GM12878 (cell line): ENCODE data around the gene MARCHF10.

Source experiments
- ATF7 ChIP-seq: fragments of 450-650 bp; IDR thresholded peaks from 2 replicates; pipeline ENCODE4 v1.6.1; 2016; ENCODE audit warnings: low read depth, mild to moderate bottlenecking
- CEBPZ ChIP-seq: fragments of 150-350 bp; IDR thresholded peaks from 2 replicates; pipeline ENCODE4 v1.6.1; 2016; ENCODE audit warnings: low read depth, low read length
- CTCF ChIP-seq, 3 experiments: IDR thresholded peaks in 2 of 3; conservative IDR thresholded peaks in 1 of 3; 2 replicates each; pipeline ENCODE4 v1.5.1; 2011; ENCODE audit warnings: low read depth in 3 of 3, low read length in 3 of 3, mild to moderate bottlenecking in 3 of 3, control low read depth in 2 of 3, moderate library complexity in 2 of 3, inconsistent platforms in 1 of 3, mixed read lengths in 1 of 3; ENCODE audit not compliant: control insufficient read depth in 2 of 3, insufficient read depth in 1 of 3; ENCODE audit errors: extremely low read depth in 1 of 3
- DPF2 ChIP-seq: fragments of 450-650 bp; IDR thresholded peaks from 2 replicates; pipeline ENCODE4 v1.6.1; 2017; ENCODE audit warnings: mild to moderate bottlenecking
- EP300 ChIP-seq, 2 experiments: fragments of 150-350 bp in 1 of 2; IDR thresholded peaks; 2 replicates each; pipeline ENCODE4 v1.6.1; 2011 to 2012; ENCODE audit warnings: low read depth in 2 of 2, low read length in 2 of 2, borderline replicate concordance in 1 of 2, improper control_type of control experiment in 1 of 2, inconsistent platforms in 1 of 2; ENCODE audit not compliant: control insufficient read depth in 1 of 2
- JUND ChIP-seq: IDR thresholded peaks from 2 replicates; pipeline ENCODE4 v1.6.1; 2012; ENCODE audit warnings: low read depth, mild to moderate bottlenecking, low read length, improper control_type of control experiment, moderate library complexity
- NR2C1 ChIP-seq: fragments of 450-650 bp; IDR thresholded peaks from 2 replicates; pipeline ENCODE4 v1.6.1; 2017; ENCODE audit warnings: antibody characterized with exemption, mild to moderate bottlenecking, moderate library complexity
- POLR2A ChIP-seq: IDR thresholded peaks from 2 replicates; pipeline ENCODE4 v1.6.1; 2011; ENCODE audit warnings: low read depth, mild to moderate bottlenecking, low read length
- SIX5 ChIP-seq: IDR thresholded peaks from 2 replicates; pipeline ENCODE4 v1.6.1; 2011; ENCODE audit warnings: mild to moderate bottlenecking, low read depth, low read length, moderate library complexity; ENCODE audit not compliant: severe bottlenecking
- SPI1 ChIP-seq: IDR thresholded peaks from 2 replicates; pipeline ENCODE4 v1.6.1; 2011; ENCODE audit warnings: low read depth, mild to moderate bottlenecking, low read length, moderate library complexity, borderline replicate concordance; ENCODE audit not compliant: insufficient read depth
- YY1 ChIP-seq: IDR thresholded peaks from 2 replicates; pipeline ENCODE4 v1.6.1; 2011; ENCODE audit warnings: low read depth, mild to moderate bottlenecking, low read length

DNA sequence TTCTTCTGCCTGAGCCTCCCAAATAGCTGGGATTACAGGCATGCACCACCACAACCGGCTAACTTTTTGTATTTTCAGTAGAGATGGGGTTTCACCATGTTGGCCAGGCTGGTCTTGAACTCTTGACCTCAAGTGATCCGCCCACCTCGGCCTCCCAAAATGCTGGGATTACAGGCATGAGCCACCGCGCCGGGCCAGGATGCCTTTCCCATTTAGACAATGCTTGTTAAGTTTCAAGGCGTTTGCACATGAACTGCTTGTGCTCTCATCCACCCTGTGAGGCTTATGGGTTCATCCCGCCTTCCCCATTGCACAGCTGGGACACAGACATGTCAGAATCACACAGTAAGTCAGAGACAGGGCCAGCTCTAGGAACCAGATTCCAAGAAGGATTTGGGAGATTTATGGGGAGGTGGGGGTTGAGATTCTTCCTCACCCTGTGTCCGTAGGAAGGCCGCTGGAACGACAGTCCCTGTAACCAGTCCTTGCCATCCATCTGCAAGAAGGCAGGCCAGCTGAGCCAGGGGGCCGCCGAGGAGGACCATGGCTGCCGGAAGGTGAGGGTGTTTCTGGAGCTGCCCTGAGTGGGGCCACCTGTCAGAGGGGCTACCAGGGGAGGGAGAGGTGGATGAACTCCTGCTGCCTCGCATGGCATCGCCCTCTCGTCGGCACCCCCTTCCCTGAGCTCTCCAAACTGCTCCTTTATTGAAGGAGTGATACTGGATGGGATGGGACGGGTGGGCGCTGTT is 134.3 kb downstream of the MARCHF10 start:
- no peak for TF ChIP-seq SPI1
- no peak for TF ChIP-seq SIX5
- TF ChIP-seq CTCF (IDR thresholded peaks at IDR 0.05 in 2 of 3, conservative IDR thresholded peaks at IDR 0.05 in 1 of 3; ENCODE audit: control insufficient read depth in 2 of 3, extremely low read depth in 1 of 3, insufficient read depth in 1 of 3, low read depth in 3 of 3, low read length in 3 of 3): no peak
- no peak for TF ChIP-seq POLR2A
- TF ChIP-seq JUND: no peak
- no peak for TF ChIP-seq YY1
- no peak for TF ChIP-seq EP300 (IDR thresholded peaks at IDR 0.05; ENCODE audit: borderline replicate concordance in 1 of 2, control insufficient read depth in 1 of 2, low read depth in 2 of 2, low read length in 2 of 2)
- no peak for TF ChIP-seq NR2C1
- TF ChIP-seq ATF7: no peak
- no peak for TF ChIP-seq DPF2
- no peak for TF ChIP-seq CEBPZ
